Omental fat pad (tissue), 4 donors: Measurements from ENCODE around the gene POU4F3. TPM values are rescaled to one million over a fixed set of nuclear protein-coding genes. Genes with fewer than 3 reads are reported as not detected.

Experiments
- ATAC-seq: fragments of 150-250 bp; one replicate; pipeline ENCODE4 v1.9.1; 2016; ENCODE audit warnings: mild to moderate bottlenecking, moderate library complexity; ENCODE audit not compliant: low FRiP score
- DNase-seq: peaks from one replicate; pipeline ENCODE4 v3.0.0-alpha.2; 2019; ENCODE audit warnings: low spot score
- total RNA-seq, 4 donors: library from RNA; depleted of rRNA; stranded (reverse); fragments of >200 nt; gene quantifications; one replicate each; pipeline ENCODE4 v1.1.0, GENCODE V29; 2016
- TF ChIP-seq, protein P1 (sequence below), 3 donors: fragments of 450-650 bp; IDR thresholded peaks; one replicate each; pipeline ENCODE4 v1.5.1; 2016 to 2017; ENCODE audit warnings: antibody characterized with exemption in 3 of 3, mild to moderate bottlenecking in 3 of 3, moderate library complexity in 2 of 3

Gene POU4F3
- total RNA-seq, 4 donors from 2014 or later = 0.32 TPM; not detected in 3

DNA sequence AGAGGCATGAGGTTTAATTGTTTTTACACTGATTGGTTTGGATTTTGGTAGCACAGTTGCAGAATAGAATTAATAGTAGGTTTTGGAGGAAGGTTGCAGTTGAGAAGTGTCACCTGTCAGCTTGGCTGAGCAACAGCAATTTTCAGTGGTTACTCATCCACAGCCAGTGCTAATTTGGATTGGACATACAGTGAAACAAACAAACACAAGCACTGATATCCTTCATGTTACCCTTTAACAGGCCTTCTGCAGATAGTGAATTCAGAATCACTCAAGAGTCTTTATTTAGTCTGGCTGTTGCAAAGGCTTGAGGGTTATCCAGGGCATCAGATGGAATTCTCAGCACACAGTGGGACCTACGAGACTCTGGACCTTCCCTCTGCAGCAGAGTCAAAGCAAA is 31.8 kb upstream of the POU4F3 start:
- no peak for DNase-seq
- TF ChIP-seq, protein P1, sequence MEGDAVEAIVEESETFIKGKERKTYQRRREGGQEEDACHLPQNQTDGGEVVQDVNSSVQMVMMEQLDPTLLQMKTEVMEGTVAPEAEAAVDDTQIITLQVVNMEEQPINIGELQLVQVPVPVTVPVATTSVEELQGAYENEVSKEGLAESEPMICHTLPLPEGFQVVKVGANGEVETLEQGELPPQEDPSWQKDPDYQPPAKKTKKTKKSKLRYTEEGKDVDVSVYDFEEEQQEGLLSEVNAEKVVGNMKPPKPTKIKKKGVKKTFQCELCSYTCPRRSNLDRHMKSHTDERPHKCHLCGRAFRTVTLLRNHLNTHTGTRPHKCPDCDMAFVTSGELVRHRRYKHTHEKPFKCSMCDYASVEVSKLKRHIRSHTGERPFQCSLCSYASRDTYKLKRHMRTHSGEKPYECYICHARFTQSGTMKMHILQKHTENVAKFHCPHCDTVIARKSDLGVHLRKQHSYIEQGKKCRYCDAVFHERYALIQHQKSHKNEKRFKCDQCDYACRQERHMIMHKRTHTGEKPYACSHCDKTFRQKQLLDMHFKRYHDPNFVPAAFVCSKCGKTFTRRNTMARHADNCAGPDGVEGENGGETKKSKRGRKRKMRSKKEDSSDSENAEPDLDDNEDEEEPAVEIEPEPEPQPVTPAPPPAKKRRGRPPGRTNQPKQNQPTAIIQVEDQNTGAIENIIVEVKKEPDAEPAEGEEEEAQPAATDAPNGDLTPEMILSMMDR (IDR thresholded peaks at IDR 0.05) = no peak
- ATAC-seq = no peak

DNA sequence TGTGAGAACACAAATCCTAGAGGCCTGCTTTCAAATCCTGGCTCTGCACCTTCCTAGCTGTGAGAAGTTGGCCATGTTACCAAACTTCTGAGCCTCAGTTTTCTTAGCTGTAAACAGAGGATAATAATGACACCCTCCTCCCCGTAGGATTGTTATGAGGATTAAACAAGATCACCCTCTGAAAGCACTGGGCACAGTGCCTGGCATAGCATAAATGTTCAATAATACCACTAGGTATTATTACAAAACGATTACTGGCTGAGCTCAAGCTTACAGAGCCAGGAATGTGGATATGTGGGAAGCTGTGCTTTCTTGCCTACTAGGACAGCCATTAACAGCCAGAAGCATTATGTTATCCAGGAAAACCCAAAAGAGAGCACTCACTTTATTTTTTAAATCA is 30.8 kb upstream of the POU4F3 start:
- ATAC-seq (no peak), DNase-seq (no peak)
- TF ChIP-seq, protein P1 (IDR thresholded peaks at IDR 0.05) = no peak

DNA sequence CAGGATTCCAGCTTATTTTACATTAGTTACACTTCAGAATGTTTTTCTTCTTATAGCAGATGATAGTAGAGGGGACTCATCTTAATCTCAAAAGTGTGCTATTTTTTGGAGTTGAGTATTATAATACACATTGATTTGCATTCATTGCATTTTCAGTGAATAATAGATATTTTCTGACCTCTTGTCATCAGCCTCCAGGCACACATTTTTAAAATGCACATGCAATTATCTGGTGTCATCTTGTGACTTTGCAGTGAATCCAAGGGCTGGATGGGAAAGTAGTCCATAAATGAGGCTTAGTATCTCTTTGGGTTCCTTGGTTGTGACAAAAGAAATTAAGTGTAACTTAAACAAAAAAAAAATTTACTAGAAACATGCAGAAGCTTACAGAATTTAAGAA is 28.1 kb upstream of the POU4F3 start:
- TF ChIP-seq, protein P1 (IDR thresholded peaks at IDR 0.05) = no peak
- no peak for DNase-seq
- no peak for ATAC-seq

DNA sequence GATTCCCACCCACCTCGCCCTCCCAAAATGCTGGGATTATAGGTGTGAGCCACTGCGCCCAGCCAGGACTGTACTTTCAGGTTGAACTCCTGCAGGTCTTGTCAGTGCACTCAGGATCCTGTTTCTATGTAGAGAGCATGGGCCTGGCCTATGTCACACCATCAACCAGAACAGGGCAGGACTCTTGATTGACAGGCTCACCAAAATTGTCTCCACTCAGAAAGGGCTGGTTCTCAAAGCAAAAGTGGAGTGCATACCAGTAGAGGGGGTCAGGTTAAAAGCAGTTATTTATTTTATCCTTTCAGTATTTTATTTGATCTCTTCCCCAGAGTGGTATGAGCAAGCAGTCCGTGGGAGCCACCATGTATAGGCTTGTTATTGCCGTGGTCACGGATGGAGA is 27.4 kb upstream of the POU4F3 start:
- ATAC-seq (no peak), DNase-seq (no peak)
- TF ChIP-seq, protein P1 (IDR thresholded peaks at IDR 0.05) = no peak

DNA sequence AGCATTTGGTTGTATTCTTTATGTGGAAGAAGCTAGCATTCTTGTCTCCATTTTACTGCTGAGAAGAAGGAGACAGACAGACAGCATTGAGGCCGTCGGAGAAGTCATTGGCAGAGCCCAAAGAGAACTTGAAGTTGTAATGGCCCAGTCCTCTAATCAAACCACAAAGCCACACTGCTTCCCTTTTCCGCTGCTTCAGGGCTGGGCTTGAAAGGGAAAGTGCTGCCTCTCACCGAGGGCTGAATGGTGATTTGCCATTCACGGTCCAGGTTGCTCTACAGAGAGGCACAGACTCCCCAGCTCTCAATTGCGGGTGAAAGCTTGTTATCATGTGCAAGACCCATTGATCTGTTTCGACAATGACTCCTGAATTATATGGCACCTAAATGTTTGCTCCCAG is 25.6 kb upstream of the POU4F3 start:
- DNase-seq (no peak), ATAC-seq (no peak)
- TF ChIP-seq, protein P1 (IDR thresholded peaks at IDR 0.05) = no peak

DNA sequence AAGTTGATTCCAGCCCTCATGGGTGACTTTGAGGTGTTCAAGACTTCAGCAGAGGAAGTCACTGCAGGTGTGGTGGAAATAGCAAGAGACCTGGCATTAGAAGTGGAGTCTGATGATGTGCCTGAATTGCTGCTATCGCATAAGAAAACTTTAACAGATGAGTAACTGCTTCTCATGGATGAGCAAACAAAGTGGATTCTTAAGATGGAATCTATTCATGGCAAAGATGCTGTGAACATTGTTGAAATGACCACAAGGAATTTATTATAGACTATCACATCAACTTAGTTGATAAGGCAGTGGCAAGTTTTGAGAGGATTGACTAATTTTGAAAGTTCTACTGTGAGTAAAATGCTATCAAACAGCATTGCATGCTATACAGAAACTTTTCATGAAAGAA is 17.1 kb upstream of the POU4F3 start:
- TF ChIP-seq, protein P1 (IDR thresholded peaks at IDR 0.05) = no peak
- no peak for ATAC-seq
- DNase-seq = no peak

DNA sequence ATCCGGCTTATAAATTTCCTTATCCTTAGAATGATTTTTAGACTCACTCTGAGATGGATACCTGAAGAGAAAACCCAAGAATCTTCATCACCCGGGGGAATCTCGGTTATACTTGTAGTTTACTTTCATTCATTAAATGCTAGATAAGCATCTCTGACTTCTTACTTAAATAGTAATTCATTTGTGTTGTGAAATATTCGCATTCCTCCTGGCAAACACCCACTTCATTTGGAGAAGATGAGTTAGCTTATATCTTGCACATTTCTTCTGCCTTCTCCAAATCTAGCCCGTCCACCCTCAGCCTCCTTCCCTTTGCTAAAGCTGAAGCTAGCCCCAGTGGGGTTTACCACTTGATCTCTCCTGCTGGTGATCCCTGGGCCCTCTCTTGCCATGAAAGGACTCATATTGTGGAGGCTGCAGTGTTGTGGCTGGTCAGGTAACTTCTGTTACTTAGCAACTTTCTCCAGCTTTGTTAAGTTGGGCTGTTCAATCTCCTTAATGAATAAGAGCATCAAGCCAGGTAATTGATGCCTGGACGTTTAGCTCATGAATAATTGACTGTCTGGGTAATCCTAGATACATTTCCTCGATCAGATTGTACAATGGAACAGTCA is 11.3 kb upstream of the POU4F3 start:
- ATAC-seq = no peak
- TF ChIP-seq, protein P1 (IDR thresholded peaks at IDR 0.05) = no peak

More for the DNA sequence above, 11.3 kb upstream of the POU4F3 start:
- DNase-seq = no peak
